Esophagus muscularis mucosa (tissue), 4 donors: Measurements from ENCODE around the gene PCNX3. TPM values are rescaled to one million over a fixed set of nuclear protein-coding genes. Genes with fewer than 3 reads are reported as not detected.

Experiments
- DNase-seq: peaks from one replicate; pipeline ENCODE4 v3.0.0-alpha.2; 2017; ENCODE audit errors: extremely low spot score
- H3K27ac ChIP-seq, 4 donors: fragments of 200-600 bp; sonication (generic); replicated peaks in 1 of 4; 1 replicate in 3 of 4; 2 replicates in 1 of 4; pipeline ENCODE4 v1.5.1; 2016 to 2019; ENCODE audit warnings: mild to moderate bottlenecking in 1 of 4
- H3K27me3 ChIP-seq, 4 donors: fragments of 200-600 bp; sonication (generic); one replicate each; pipeline versions ENCODE4 v1.5.1 to v1.6.0; 2016 to 2019
- H3K36me3 ChIP-seq, 4 donors: fragments of 200-600 bp; sonication (generic); one replicate each; pipeline ENCODE4 v1.5.1; 2016 to 2019
- H3K4me1 ChIP-seq, 4 donors: fragments of 200-600 bp; sonication (generic); one replicate each; pipeline ENCODE4 v1.5.1; 2016 to 2019
- H3K4me3 ChIP-seq, 4 donors: fragments of 200-600 bp; sonication (generic); 1 replicate in 2 of 4; 2 replicates in 2 of 4; pipeline ENCODE4 v1.5.1; 2016 to 2019; ENCODE audit warnings: mild to moderate bottlenecking in 4 of 4, moderate library complexity in 1 of 4
- H3K9me3 ChIP-seq, 4 donors: fragments of 200-600 bp; sonication (generic); 1 replicate in 3 of 4; 2 replicates in 1 of 4; pipeline ENCODE4 v1.5.1; 2016 to 2019
- CTCF ChIP-seq, 3 experiments: fragments of 200-600 bp in 2 of 3; fragments of 450-650 bp in 1 of 3; sonication (generic) in 2 of 3; IDR thresholded peaks; one replicate each; pipeline ENCODE4 v1.5.1; 2017 to 2019; ENCODE audit warnings: antibody characterized with exemption in 3 of 3, mild to moderate bottlenecking in 2 of 3, moderate library complexity in 1 of 3
- EP300 ChIP-seq: sonication (generic); formaldehyde crosslinking; IDR thresholded peaks from one replicate; pipeline ENCODE4 v1.6.1; 2017; ENCODE audit warnings: antibody characterized with exemption
- POLR2A ChIP-seq: fragments of 450-650 bp; IDR thresholded peaks from one replicate; pipeline ENCODE4 v1.6.1; 2017; ENCODE audit warnings: antibody characterized with exemption, moderate library complexity, mild to moderate bottlenecking, low read depth
- POLR2AphosphoS5 ChIP-seq, 2 donors: sonication (generic); formaldehyde crosslinking; IDR thresholded peaks; one replicate each; pipeline ENCODE4 v1.6.1; 2017; ENCODE audit warnings: antibody characterized with exemption in 2 of 2
- WGBS: methylation state at CpG from one replicate; pipeline ENCODE4 v1.1.5; 2018; 5-methylcytosine and 5-hydroxymethylcytosine counted together
- intact Hi-C: fragments of 100-400 bp; cut with DNase I; formaldehyde crosslinking; loops from one replicate; pipeline ENCODE4 v1.15.1; 2023
- total RNA-seq, 4 donors: library from RNA; depleted of rRNA; stranded (reverse); fragments of >200 nt; gene quantifications; one replicate each; pipeline versions ENCODE4 v1.1.0 to v1.2.1, GENCODE V29; 2016

The PCNX3 gene
- total RNA-seq, 4 donors from 2014 or later, result 21.4 to 43.1 (median 27.1) TPM

GRCh38 chr11:65598258-65598699, 17.3 kb upstream of the PCNX3 start:
- Histone ChIP-seq H3K27me3 (no peaks in the 10 kb centered on the region), H3K36me3 (peaks cover 6 to 70% (median 61%) of the 10 kb centered on the region in 4 donors), H3K27ac (no peak overlapping the region), H3K4me3 (no peak overlapping the region), H3K4me1 (peaks cover 15 to 28% (median 25%) of the 10 kb centered on the region in 4 donors), H3K9me3 (no peaks in the 10 kb centered on the region)
- TF ChIP-seq POLR2AphosphoS5 (IDR thresholded peaks at IDR 0.05), result no peak
- no peak for TF ChIP-seq POLR2A
- no peak for TF ChIP-seq CTCF (IDR thresholded peaks at IDR 0.05)
- TF ChIP-seq EP300, result no peak
- WGBS, result 91% methylated on average over 8 of the region's 16 CpGs
- intact Hi-C loops, result no loop called here
- no peak for DNase-seq

- TF ChIP-seq EP300 (no peak), POLR2A (no peak), CTCF (IDR thresholded peaks at IDR 0.05) (no peak), POLR2AphosphoS5 (IDR thresholded peaks at IDR 0.05) (no peak)
- no peaks in the 10 kb centered on the region for H3K27me3 ChIP-seq
- peaks cover 6 to 17% (median 15%) of the 10 kb centered on the region in 4 donors for H3K4me1 ChIP-seq
- WGBS, result 84% methylated on average over 42 of the region's 49 CpGs
- no peak for DNase-seq
- no peak overlapping the region for H3K27ac ChIP-seq
- no peak overlapping the region for H3K4me3 ChIP-seq
- no peaks in the 10 kb centered on the region for H3K9me3 ChIP-seq
- peaks cover 6 to 76% (median 69%) of the 10 kb centered on the region in 4 donors for H3K36me3 ChIP-seq
- intact Hi-C loops, result no loop called here
Observed at GRCh38 chr11:65599216-65599954, 16.2 kb upstream of the PCNX3 start.

GRCh38 chr11:65599955-65600246, 15.7 kb upstream of the PCNX3 start:
- Histone ChIP-seq H3K36me3 (peaks cover 9 to 81% (median 74%) of the 10 kb centered on the region in 4 donors), H3K4me1 (peaks cover 6 to 13% (median 12%) of the 10 kb centered on the region in 4 donors), H3K4me3 (no peak overlapping the region), H3K27ac (no peak overlapping the region), H3K9me3 (no peaks in the 10 kb centered on the region), H3K27me3 (no peaks in the 10 kb centered on the region)
- 100% methylated on average over 1 of the region's 6 CpGs for WGBS
- intact Hi-C loops, result no loop called here
- no peak for DNase-seq
- no peak for TF ChIP-seq EP300
- TF ChIP-seq POLR2AphosphoS5 (IDR thresholded peaks at IDR 0.05), result no peak
- no peak for TF ChIP-seq CTCF (IDR thresholded peaks at IDR 0.05)
- no peak for TF ChIP-seq POLR2A

GRCh38 chr11:65604258-65604657, 11.3 kb upstream of the PCNX3 start:
- peaks cover 25 to 91% (median 78%) of the 10 kb centered on the region in 4 donors for H3K36me3 ChIP-seq
- peaks cover 23 to 38% (median 34%) of the 10 kb centered on the region in 4 donors for H3K4me1 ChIP-seq
- H3K27ac ChIP-seq, result peak overlapping the region in 1 of 4 donors; percentile 96
- H3K9me3 ChIP-seq, result no peaks in the 10 kb centered on the region
- H3K27me3 ChIP-seq, result no peaks in the 10 kb centered on the region
- DNase-seq, result no peak
- H3K4me3 ChIP-seq, result no peak overlapping the region
- intact Hi-C loops, result no loop called here
- 100% methylated on average over 1 of the region's 1 CpG for WGBS
- TF ChIP-seq CTCF (IDR thresholded peaks at IDR 0.05) (no peak), POLR2AphosphoS5 (IDR thresholded peaks at IDR 0.05) (no peak), POLR2A (no peak), EP300 (no peak)
